Loucy (cell line): ENCODE data around the gene PLEKHA5.

ENCODE experiments used
- H2AFZ ChIP-seq: fragments of 200-600 bp; sonication (generic); 2 replicates; pipeline ENCODE4 v1.6.0; 2016; ENCODE audit warnings: antibody characterized with exemption, mild to moderate bottlenecking, low read length, moderate library complexity
- H3F3A ChIP-seq: fragments of 200-600 bp; 2 replicates; pipeline ENCODE4 v1.6.0; 2016; ENCODE audit warnings: antibody characterized with exemption, low read depth, mild to moderate bottlenecking
- H3K27me3 ChIP-seq: fragments of 200-600 bp; sonication (generic); 2 replicates; pipeline ENCODE4 v1.6.1; 2014; ENCODE audit warnings: low read length, mild to moderate bottlenecking; ENCODE audit not compliant: insufficient read depth, poor library complexity, severe bottlenecking
- H3K36me3 ChIP-seq: fragments of 200-600 bp; sonication (generic); 2 replicates; pipeline ENCODE4 v1.6.1; 2016; ENCODE audit warnings: low read length; ENCODE audit not compliant: insufficient read depth
- H3K4me1 ChIP-seq: fragments of 200-600 bp; sonication (generic); 2 replicates; pipeline ENCODE4 v1.5.1; 2014; ENCODE audit warnings: low read length, mild to moderate bottlenecking; ENCODE audit not compliant: insufficient read depth, poor library complexity, severe bottlenecking
- H3K4me2 ChIP-seq: fragments of 200-600 bp; sonication (generic); 2 replicates; pipeline ENCODE4 v1.6.0; 2014; ENCODE audit warnings: antibody characterized with exemption, low read length, low read depth, mild to moderate bottlenecking; ENCODE audit not compliant: poor library complexity, severe bottlenecking
- H3K4me3 ChIP-seq: fragments of 200-600 bp; sonication (generic); 2 replicates; pipeline ENCODE4 v1.5.1; 2014; ENCODE audit warnings: low read length, mild to moderate bottlenecking, mixed read lengths; ENCODE audit not compliant: poor library complexity, severe bottlenecking
- H3K79me2 ChIP-seq: fragments of 200-600 bp; sonication (generic); 2 replicates; pipeline ENCODE4 v1.6.1; 2014; ENCODE audit warnings: low read length; ENCODE audit not compliant: insufficient read depth
- H3K9ac ChIP-seq: fragments of 200-600 bp; sonication (generic); 2 replicates; pipeline ENCODE4 v1.6.0; 2014; ENCODE audit warnings: mild to moderate bottlenecking, low read depth, low read length, moderate library complexity; ENCODE audit not compliant: poor library complexity, severe bottlenecking
- H3K9me2 ChIP-seq: fragments of 200-600 bp; sonication (generic); replicated peaks from 2 replicates; pipeline ENCODE4 v1.6.1; 2016; ENCODE audit warnings: low read depth, low read length, mixed read lengths
- H3K9me3 ChIP-seq: fragments of 200-600 bp; sonication (generic); 2 replicates; pipeline ENCODE4 v1.6.1; 2014; ENCODE audit warnings: mild to moderate bottlenecking, antibody characterized with exemption, low read length, low read depth; ENCODE audit not compliant: insufficient read depth
- H4K20me1 ChIP-seq: fragments of 200-600 bp; sonication (generic); 2 replicates; pipeline ENCODE4 v1.6.0; 2014; ENCODE audit warnings: antibody characterized with exemption, low read length, mild to moderate bottlenecking; ENCODE audit not compliant: insufficient read depth, poor library complexity, severe bottlenecking
- CTCF ChIP-seq: fragments of 200-600 bp; sonication (generic); conservative IDR thresholded peaks from 2 replicates; pipeline ENCODE4 v1.5.1; 2014; ENCODE audit warnings: mild to moderate bottlenecking, antibody characterized with exemption, low read length
- EZH2phosphoT487 ChIP-seq: fragments of 200-600 bp; IDR thresholded peaks from 2 replicates; pipeline ENCODE4 v1.6.1; 2018; ENCODE audit warnings: antibody characterized with exemption, mild to moderate bottlenecking, moderate library complexity, borderline replicate concordance

Gene PLEKHA5

GRCh38 chr12:19222558-19222957 is 93.0 kb downstream of the PLEKHA5 start:
- no peaks in the 10 kb centered on the region for H3K27me3 ChIP-seq
- H3K4me2 ChIP-seq = no peak overlapping the region
- no peaks in the 10 kb centered on the region for H3K9me3 ChIP-seq
- H3K36me3 ChIP-seq = no peaks in the 10 kb centered on the region
- no peaks in the 10 kb centered on the region for H3K79me2 ChIP-seq
- H3K4me3 ChIP-seq = no peak overlapping the region
- no peaks in the 10 kb centered on the region for H4K20me1 ChIP-seq
- TF ChIP-seq CTCF = no peak
- TF ChIP-seq EZH2phosphoT487 = no peak
- H3K4me1 ChIP-seq = peaks cover 6% of the 10 kb centered on the region
- no peaks in the 10 kb centered on the region for H3F3A ChIP-seq
- no peaks in the 10 kb centered on the region for H3K9me2 ChIP-seq
- no peak overlapping the region for H2AFZ ChIP-seq
- H3K9ac ChIP-seq = no peak overlapping the region

- no peaks in the 10 kb centered on the region for H3K9me2 ChIP-seq
- H3K9me3 ChIP-seq = no peaks in the 10 kb centered on the region
- no peaks in the 10 kb centered on the region for H3K79me2 ChIP-seq
- H3K9ac ChIP-seq = no peak overlapping the region
- H2AFZ ChIP-seq = no peak overlapping the region
- H3K4me2 ChIP-seq = no peak overlapping the region
- H4K20me1 ChIP-seq = no peaks in the 10 kb centered on the region
- TF ChIP-seq CTCF = peak; percentile 62
- no peak for TF ChIP-seq EZH2phosphoT487
- H3K4me3 ChIP-seq = no peak overlapping the region
- H3K36me3 ChIP-seq = no peaks in the 10 kb centered on the region
- H3F3A ChIP-seq = no peaks in the 10 kb centered on the region
- H3K27me3 ChIP-seq = no peaks in the 10 kb centered on the region
- H3K4me1 ChIP-seq = peaks cover 10% of the 10 kb centered on the region
Measured at GRCh38 chr12:19223018-19223417, 93.5 kb downstream of the PLEKHA5 start.

- TF ChIP-seq EZH2phosphoT487 = no peak
- TF ChIP-seq CTCF = no peak
Measured at GRCh38 chr12:19223695-19224094, 94.2 kb downstream of the PLEKHA5 start.

More at GRCh38 chr12:19223695-19224094, 94.2 kb downstream of the PLEKHA5 start:
- Histone ChIP-seq H3K9ac (no peak overlapping the region), H3K4me2 (no peak overlapping the region), H3K27me3 (no peaks in the 10 kb centered on the region), H3K9me3 (no peaks in the 10 kb centered on the region), H3K36me3 (no peaks in the 10 kb centered on the region), H3K9me2 (no peaks in the 10 kb centered on the region), H4K20me1 (no peaks in the 10 kb centered on the region), H3K4me3 (no peak overlapping the region), H3K4me1 (peaks cover 15% of the 10 kb centered on the region), H3F3A (no peaks in the 10 kb centered on the region), H2AFZ (no peak overlapping the region), H3K79me2 (no peaks in the 10 kb centered on the region)
